IMR-90 (cell line): ENCODE data around the gene FADD. TPM values are rescaled to one million over a fixed set of nuclear protein-coding genes. Genes with fewer than 3 reads are reported as not detected.

Experiments used
- ATAC-seq: fragments of 200-7000 bp; cut with Tn5 transposase; 2 replicates; pipeline ENCODE4 v1.9.1; 2020; ENCODE audit warnings: low read depth, mild to moderate bottlenecking, moderate library complexity
- BruUV-seq: library from RNA; stranded (reverse); fragments of 400-500 nt; replicated peaks from 2 replicates; lab custom pipeline; 2021; lab: Mats Ljungman, UMichigan
- CTCF ChIA-PET: fragments of 300-600 bp; formaldehyde crosslinking; extraction: SDS; loops from one replicate; lab custom pipeline; 2021; ENCODE audit warnings: antibody characterized with exemption; lab: Yijun Ruan, JAX
- POLR2A ChIA-PET: fragments of 300-600 bp; sonication (Branson Sonifier 250); formaldehyde crosslinking; loops from one replicate; lab custom pipeline; 2022; ENCODE audit warnings: antibody characterized with exemption; ENCODE audit not compliant: unreplicated experiment; lab: Charles Lee
- DNase-seq: peaks from one replicate; pipeline ENCODE4 v3.0.0; 2013
- H2AFZ ChIP-seq: replicated peaks from 2 replicates; pipeline ENCODE3; 2013; ENCODE audit warnings: low read length, mild to moderate bottlenecking; ENCODE audit not compliant: poor library complexity
- H2AK5ac ChIP-seq: 2 replicates; pipeline ENCODE4 v1.6.1; 2013; ENCODE audit warnings: low read depth, low read length, inconsistent platforms
- H2AK9ac ChIP-seq: replicated peaks from 2 replicates; pipeline ENCODE3; 2013; ENCODE audit warnings: mild to moderate bottlenecking, low read depth, low read length, moderate library complexity; ENCODE audit not compliant: poor library complexity
- H2BK120ac ChIP-seq: 2 replicates; pipeline ENCODE4 v1.6.1; 2013; ENCODE audit warnings: low read depth, low read length, inconsistent platforms
- H2BK15ac ChIP-seq: 3 replicates; pipeline ENCODE4 v1.6.1; 2013; ENCODE audit warnings: low read depth, low read length, inconsistent platforms
- H2BK20ac ChIP-seq: 2 replicates; pipeline ENCODE4 v1.6.1; 2013; ENCODE audit warnings: low read depth, mild to moderate bottlenecking, inconsistent platforms, low read length, moderate library complexity
- H2BK5ac ChIP-seq: 2 replicates; pipeline ENCODE4 v1.6.1; 2013; ENCODE audit warnings: mild to moderate bottlenecking, low read depth, low read length, inconsistent platforms; ENCODE audit not compliant: poor library complexity, severe bottlenecking
- H3K14ac ChIP-seq: replicated peaks from 2 replicates; pipeline ENCODE4 v1.6.1; 2013; ENCODE audit warnings: low read depth, low read length, inconsistent platforms
- H3K18ac ChIP-seq: 2 replicates; pipeline ENCODE4 v1.6.1; 2013; ENCODE audit warnings: low read depth, low read length, control low read depth
- H3K23ac ChIP-seq: 2 replicates; pipeline ENCODE4 v1.6.1; 2013; ENCODE audit warnings: low read depth, low read length, inconsistent platforms
- H3K27ac ChIP-seq: 2 replicates; pipeline ENCODE4 v1.5.1; 2013; ENCODE audit warnings: mild to moderate bottlenecking, control low read depth, low read length; ENCODE audit not compliant: insufficient read depth
- H3K27me3 ChIP-seq: 2 replicates; pipeline ENCODE4 v1.6.1; 2013; ENCODE audit warnings: low read length; ENCODE audit not compliant: control insufficient read depth, insufficient read depth
- H3K36me3 ChIP-seq: 2 replicates; pipeline ENCODE4 v1.6.1; 2013; ENCODE audit warnings: low read length, mixed read lengths; ENCODE audit not compliant: control insufficient read depth, insufficient read depth
- H3K4ac ChIP-seq: 2 replicates; pipeline ENCODE4 v1.6.1; 2013; ENCODE audit warnings: low read depth, low read length, inconsistent platforms
- H3K4me1 ChIP-seq: 2 replicates; pipeline ENCODE4 v1.6.1; 2013; ENCODE audit warnings: low read length, mixed read lengths; ENCODE audit not compliant: control insufficient read depth, insufficient read depth
- H3K4me2 ChIP-seq: 2 replicates; pipeline ENCODE4 v1.6.1; 2013; ENCODE audit warnings: low read depth, mild to moderate bottlenecking, control low read depth, low read length, moderate library complexity
- H3K4me3 ChIP-seq: 2 replicates; pipeline ENCODE4 v1.5.1; 2013; ENCODE audit warnings: low read depth, mild to moderate bottlenecking, control low read depth, low read length, moderate library complexity; ENCODE audit not compliant: insufficient read depth
- H3K56ac ChIP-seq: 2 replicates; pipeline ENCODE4 v1.6.1; 2013; ENCODE audit warnings: low read length, inconsistent platforms; ENCODE audit not compliant: insufficient read depth; ENCODE audit errors: extremely low read depth
- H3K79me1 ChIP-seq, 2 experiments: 2 replicates each; pipeline ENCODE4 v1.6.1; 2013; ENCODE audit warnings: low read length in 2 of 2, inconsistent platforms in 1 of 2, low read depth in 1 of 2
- H3K9ac ChIP-seq: 2 replicates; pipeline ENCODE4 v1.6.1; 2013; ENCODE audit warnings: low read depth, low read length, control low read depth
- H3K9me1 ChIP-seq: 2 replicates; pipeline ENCODE4 v1.6.1; 2013; ENCODE audit warnings: low read length, inconsistent platforms; ENCODE audit not compliant: insufficient read depth
- H3K9me3 ChIP-seq: 2 replicates; pipeline ENCODE4 v1.6.1; 2013; ENCODE audit warnings: low read length; ENCODE audit not compliant: control insufficient read depth, insufficient read depth
- H4K20me1 ChIP-seq: 2 replicates; pipeline ENCODE4 v1.6.1; 2013; ENCODE audit warnings: low read length, inconsistent platforms; ENCODE audit not compliant: insufficient read depth
- H4K5ac ChIP-seq: 2 replicates; pipeline ENCODE4 v1.6.1; 2013; ENCODE audit warnings: mild to moderate bottlenecking, low read depth, low read length, control low read depth
- H4K8ac ChIP-seq, 2 experiments: 2 replicates each; pipeline ENCODE4 v1.6.1; 2013; ENCODE audit warnings: low read depth in 2 of 2, low read length in 2 of 2, control low read depth in 1 of 2, inconsistent platforms in 1 of 2
- H4K91ac ChIP-seq: 2 replicates; pipeline ENCODE4 v1.6.1; 2013; ENCODE audit warnings: low read depth, low read length, inconsistent platforms; ENCODE audit not compliant: insufficient read depth
- CEBPB ChIP-seq: IDR thresholded peaks from 2 replicates; pipeline ENCODE4 v1.6.1; 2012; ENCODE audit warnings: low read depth, low read length, improper control_type of control experiment
- CHD1 ChIP-seq: IDR thresholded peaks from 2 replicates; pipeline ENCODE4 v1.6.1; 2012; ENCODE audit warnings: low read depth, low read length, improper control_type of control experiment
- FOS ChIP-seq: fragments of 150-350 bp; IDR thresholded peaks from 2 replicates; pipeline ENCODE4 v1.6.1; 2016; ENCODE audit warnings: low read depth, low read length
- MAFK ChIP-seq: IDR thresholded peaks from 2 replicates; pipeline ENCODE4 v1.6.1; 2012; ENCODE audit warnings: low read depth, low read length, improper control_type of control experiment
- MAZ ChIP-seq: IDR thresholded peaks from 2 replicates; pipeline ENCODE4 v1.6.1; 2012; ENCODE audit warnings: low read depth, mild to moderate bottlenecking, low read length, improper control_type of control experiment, moderate library complexity, borderline replicate concordance
- MXI1 ChIP-seq: IDR thresholded peaks from 2 replicates; pipeline ENCODE4 v1.6.1; 2012; ENCODE audit warnings: low read depth, mild to moderate bottlenecking, low read length, moderate library complexity, borderline replicate concordance
- RAD21 ChIP-seq: IDR thresholded peaks from 2 replicates; pipeline ENCODE4 v1.6.1; 2012; ENCODE audit warnings: low read length, improper control_type of control experiment
- RCOR1 ChIP-seq: IDR thresholded peaks from 2 replicates; pipeline ENCODE4 v1.6.1; 2012; ENCODE audit warnings: mild to moderate bottlenecking, low read length, improper control_type of control experiment; ENCODE audit not compliant: insufficient replicate concordance
- RFX5 ChIP-seq: IDR thresholded peaks from 2 replicates; pipeline ENCODE4 v1.8.0; 2012; ENCODE audit warnings: low read depth, mild to moderate bottlenecking, low read length, moderate library complexity
- SMC3 ChIP-seq: fragments of 150-350 bp; IDR thresholded peaks from 2 replicates; pipeline ENCODE4 v1.6.1; 2016; ENCODE audit warnings: low read depth, mild to moderate bottlenecking, antibody characterized with exemption, low read length, moderate library complexity
- WGBS, 2 experiments: methylation state at CpG; one replicate each; pipeline versions ENCODE4 v1.1.5 to v1.1.7; 2013; ENCODE audit warnings: missing lambda C conversion rate in 2 of 2; ENCODE audit not compliant: insufficient read length in 1 of 2; ENCODE audit errors: extremely low coverage in 2 of 2; 5-methylcytosine and 5-hydroxymethylcytosine counted together
- dilution Hi-C: fragments of 300-500 bp; cut with HindIII; formaldehyde crosslinking; loops from one replicate; pipeline ENCODE4 v1.14.3; 2018; ENCODE audit warnings: low sequenced_read_pairs; ENCODE audit not compliant: unreplicated experiment
- in situ Hi-C: fragments of 300-500 bp; cut with MboI; formaldehyde crosslinking; loops from 3 replicates; pipeline ENCODE4 v1.14.3; 2019; ENCODE audit warnings: low sequenced_read_pairs, inconsistent platforms, mixed read lengths
- intact Hi-C: fragments of 100-400 bp; cut with micrococcal nuclease; formaldehyde crosslinking; loops from 2 replicates; pipeline ENCODE4 v1.10.0; 2022
- polyA plus RNA-seq, 3 experiments: library from polyadenylated mRNA; depleted of rRNA; stranded (reverse); fragments of >200 nt; gene quantifications; 2 replicates each; pipeline ENCODE4 v1.2.3, GENCODE V29; 2012; ENCODE audit warnings: low replicate concordance in 1 of 3
- total RNA-seq: library from RNA; depleted of rRNA; stranded (reverse); fragments of >200 nt; gene quantifications from 2 replicates; pipeline ENCODE4 v1.2.3, GENCODE V29; 2012
- TF ChIP-seq, protein P1 (sequence below): fragments of 150-350 bp; IDR thresholded peaks from 2 replicates; pipeline ENCODE4 v1.6.1; 2016; ENCODE audit warnings: low read depth, mild to moderate bottlenecking, low read length, moderate library complexity, borderline replicate concordance
- TF ChIP-seq, protein P2 (sequence below): fragments of 150-350 bp; IDR thresholded peaks from 2 replicates; pipeline ENCODE4 v1.6.1; 2017; ENCODE audit warnings: mild to moderate bottlenecking, antibody characterized with exemption, low read length, low read depth

FADD gene
- total and polyA plus RNA-seq, 2 of the 4 experiments (the other 2 are of a cell fraction), result 38.1 to 44.4 TPM

DNA sequence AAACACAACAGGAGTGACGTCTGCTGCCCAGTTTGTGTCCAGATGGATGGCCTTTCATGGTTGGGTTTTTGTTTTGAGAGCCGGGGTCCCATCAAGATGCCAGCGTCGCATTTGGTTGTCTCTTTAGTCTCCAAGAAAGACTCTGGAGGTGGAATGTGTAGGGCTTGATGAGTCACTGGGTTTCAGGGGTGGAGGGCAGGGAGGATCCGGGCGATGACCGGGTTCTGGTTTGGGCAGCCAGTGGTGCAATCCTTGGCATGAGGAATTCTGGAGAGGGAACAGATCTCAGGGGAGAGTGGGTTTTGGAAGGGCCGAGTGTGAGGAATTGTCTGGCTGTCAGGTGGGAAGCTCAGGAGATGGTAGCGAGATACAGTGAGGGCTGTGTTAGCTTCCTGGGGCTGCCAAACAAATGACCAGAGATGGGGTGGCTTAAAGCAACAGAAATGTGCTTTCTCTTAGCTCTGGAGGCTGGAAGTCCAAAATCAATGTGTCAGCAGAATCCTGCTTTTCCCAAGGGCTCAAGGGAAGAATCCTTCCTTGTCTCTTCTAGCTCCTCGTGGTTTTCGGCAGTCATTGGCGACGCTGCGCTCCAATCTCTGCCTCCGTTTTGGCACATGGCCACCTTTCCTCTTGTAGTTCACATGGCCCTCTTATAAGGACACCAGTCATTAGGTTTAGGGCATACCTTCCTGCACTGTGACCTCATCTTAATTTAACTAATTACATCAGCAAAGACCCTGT lies 41.0 kb downstream of the FADD start:
- Histone ChIP-seq H3K23ac (0 out of 2 replicates have a peak overlapping the region, but pooled peaks have one; percentile 19), H3K4me3 (no peak overlapping the region), H3K9me1 (peaks cover 10% of the 10 kb centered on the region; the same call in 1 of the 2 replicates), H3K27me3 (peaks cover 14% of the 10 kb centered on the region), H3K79me1 (no peaks in the 10 kb centered on the region), H3K27ac (no peak overlapping the region), H2BK15ac (peak overlapping the region; percentile 61; the same call in 2 of the 3 replicates), H4K20me1 (no peaks in the 10 kb centered on the region; the same call in 1 of the 2 replicates), H2BK5ac (peak overlapping the region; percentile 52), H4K8ac (peak overlapping the region; percentile 2 to 34; a peak in 3 of 4 replicates), H3K9ac (no peak overlapping the region), H3K56ac (no peak overlapping the region), H3K9me3 (no peaks in the 10 kb centered on the region), H2BK20ac (peak overlapping the region; percentile 48), H2AFZ (no peak overlapping the region), H4K5ac (peak overlapping the region; percentile 3; the same call in 1 of the 2 replicates), H2BK120ac (peak overlapping the region; percentile 70), H3K4me1 (peaks cover 15% of the 10 kb centered on the region), H3K36me3 (no peaks in the 10 kb centered on the region), H3K18ac (peak overlapping the region; percentile 53; the same call in 1 of the 2 replicates), H2AK5ac (peak overlapping the region; percentile 84), H3K4ac (peak overlapping the region; percentile 78), H4K91ac (peak overlapping the region; percentile 46), H3K4me2 (no peak overlapping the region), H3K14ac (peak overlapping the region; percentile 57; the same call in 1 of the 2 replicates), H2AK9ac (peak overlapping the region; percentile 45)
- TF ChIP-seq MXI1 (no peak), MAZ (no peak), CEBPB (peak; percentile 66), MAFK (peak; percentile 95), FOS (peak; percentile 60), SMC3 (no peak), CHD1 (no peak), RCOR1 (no peak), RFX5 (no peak), RAD21 (no peak)
- TF ChIP-seq, protein P1, sequence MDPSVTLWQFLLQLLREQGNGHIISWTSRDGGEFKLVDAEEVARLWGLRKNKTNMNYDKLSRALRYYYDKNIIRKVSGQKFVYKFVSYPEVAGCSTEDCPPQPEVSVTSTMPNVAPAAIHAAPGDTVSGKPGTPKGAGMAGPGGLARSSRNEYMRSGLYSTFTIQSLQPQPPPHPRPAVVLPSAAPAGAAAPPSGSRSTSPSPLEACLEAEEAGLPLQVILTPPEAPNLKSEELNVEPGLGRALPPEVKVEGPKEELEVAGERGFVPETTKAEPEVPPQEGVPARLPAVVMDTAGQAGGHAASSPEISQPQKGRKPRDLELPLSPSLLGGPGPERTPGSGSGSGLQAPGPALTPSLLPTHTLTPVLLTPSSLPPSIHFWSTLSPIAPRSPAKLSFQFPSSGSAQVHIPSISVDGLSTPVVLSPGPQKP, result no peak
- TF ChIP-seq, protein P2, sequence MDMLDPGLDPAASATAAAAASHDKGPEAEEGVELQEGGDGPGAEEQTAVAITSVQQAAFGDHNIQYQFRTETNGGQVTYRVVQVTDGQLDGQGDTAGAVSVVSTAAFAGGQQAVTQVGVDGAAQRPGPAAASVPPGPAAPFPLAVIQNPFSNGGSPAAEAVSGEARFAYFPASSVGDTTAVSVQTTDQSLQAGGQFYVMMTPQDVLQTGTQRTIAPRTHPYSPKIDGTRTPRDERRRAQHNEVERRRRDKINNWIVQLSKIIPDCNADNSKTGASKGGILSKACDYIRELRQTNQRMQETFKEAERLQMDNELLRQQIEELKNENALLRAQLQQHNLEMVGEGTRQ, result no peak
- WGBS, 2 experiments, result 81% methylated on average over 15 of the region's 15 CpGs; no CpG with 5 or more reads in 1 of the 2 experiments
- in situ Hi-C loops, result no loop called here
- ChIA-PET CTCF (interaction anchor here (0.6 kb wide), 2 partner anchors 21 to 532 kb away, joined by 3 read pairs; no protein-coding TSS in a partner anchor), POLR2A (no interaction called here)
- ATAC-seq (peak; percentile 9; the same call in 1 of the 2 replicates), DNase-seq (no peak)
- dilution Hi-C loops, result no loop called here
- no TSS peak for BruUV-seq
- intact Hi-C loops, result no loop called here
